ENCODE data around the gene WDR73.

The WDR73 gene

DNA sequence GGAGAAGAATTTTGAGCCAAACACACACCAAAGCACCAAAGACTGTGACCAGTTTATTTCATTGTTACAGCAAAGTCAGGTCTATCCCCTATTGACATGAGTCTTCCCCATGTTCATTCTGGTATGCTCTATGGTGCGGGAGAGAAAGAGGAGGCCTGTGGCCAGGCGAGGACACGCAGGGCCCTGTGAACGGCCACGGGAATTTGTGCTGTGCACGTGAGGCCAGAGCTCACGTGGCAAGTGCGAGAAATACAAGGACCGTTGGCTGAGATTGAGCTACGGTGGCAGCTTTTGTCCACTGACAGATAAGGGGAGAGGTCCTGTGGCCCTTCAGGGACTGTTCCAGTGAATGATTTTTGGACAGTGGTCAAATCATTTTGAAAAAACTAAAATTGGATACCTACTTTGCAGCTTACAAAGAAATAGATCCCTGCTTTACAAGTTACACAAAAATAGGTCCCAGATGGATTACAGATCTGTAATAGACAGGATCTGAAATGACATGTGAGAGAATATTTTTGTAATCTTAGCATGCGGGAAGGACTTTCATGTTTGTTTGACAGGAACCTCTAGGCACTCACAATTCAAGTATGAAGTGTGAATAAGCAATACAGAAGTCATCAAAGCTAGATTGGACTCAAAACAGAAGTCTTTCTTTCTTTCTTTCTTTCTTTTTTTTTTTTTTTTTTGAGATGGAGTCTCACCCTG is 44.1 kb downstream of the WDR73 start:
- no peak for DNase-seq (ENCODE audit: low read depth)

DNA sequence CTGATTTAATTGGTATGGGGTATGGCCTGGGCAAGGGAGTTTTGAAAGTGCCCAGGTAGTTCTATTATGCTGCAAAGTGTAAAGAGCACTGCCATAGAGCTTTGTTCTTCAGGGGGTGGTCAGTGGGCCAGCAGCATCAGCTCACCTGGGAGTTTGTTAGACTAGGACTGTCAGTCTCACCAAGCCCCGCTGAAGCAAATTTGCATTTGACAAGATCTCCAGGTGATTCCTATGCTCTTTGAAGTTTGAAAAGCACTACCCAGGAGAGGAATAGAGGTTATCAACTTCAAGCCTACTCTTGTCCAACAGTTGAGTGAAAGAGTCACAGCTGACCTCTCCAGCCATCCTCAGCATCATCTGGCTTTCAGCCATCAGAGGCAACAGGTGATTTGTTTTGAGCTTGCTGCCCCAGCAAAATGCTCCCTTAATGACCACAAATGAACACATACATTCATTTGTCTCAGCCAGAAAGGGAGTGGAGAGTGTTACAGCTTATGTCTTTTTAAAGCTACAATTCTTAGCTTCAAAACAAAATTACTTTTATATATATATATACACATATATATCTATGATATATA is 45.3 kb downstream of the WDR73 start:
- DNase-seq (ENCODE audit: low read depth), result no peak

DNA sequence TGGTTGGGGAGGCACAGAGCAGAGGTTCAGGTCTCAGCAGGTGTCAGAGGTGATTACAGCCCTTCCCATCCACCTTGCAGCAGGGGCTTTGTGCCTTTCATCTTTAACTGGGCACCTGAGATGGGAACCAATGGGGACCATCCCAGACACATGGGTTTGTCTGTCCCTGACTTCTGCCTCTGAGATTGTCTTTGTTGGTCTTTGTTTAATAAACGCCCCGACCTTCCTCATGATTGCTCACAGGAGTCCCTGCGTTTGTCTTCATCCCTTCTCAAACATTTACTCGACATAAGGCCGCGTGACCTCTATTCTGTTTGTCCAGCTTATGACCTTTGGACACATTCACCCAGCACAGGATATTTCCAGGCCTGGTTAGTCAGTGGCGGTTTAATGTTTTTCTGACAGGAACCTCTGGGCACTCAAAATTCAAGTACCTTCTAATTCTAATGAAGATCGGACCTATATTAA is 47.4 kb downstream of the WDR73 start:
- no peak for DNase-seq (ENCODE audit: low read depth)

GRCh38 chr15:84605554-84605882 is 48.6 kb downstream of the WDR73 start:
- DNase-seq (ENCODE audit: low read depth), result no peak

DNA sequence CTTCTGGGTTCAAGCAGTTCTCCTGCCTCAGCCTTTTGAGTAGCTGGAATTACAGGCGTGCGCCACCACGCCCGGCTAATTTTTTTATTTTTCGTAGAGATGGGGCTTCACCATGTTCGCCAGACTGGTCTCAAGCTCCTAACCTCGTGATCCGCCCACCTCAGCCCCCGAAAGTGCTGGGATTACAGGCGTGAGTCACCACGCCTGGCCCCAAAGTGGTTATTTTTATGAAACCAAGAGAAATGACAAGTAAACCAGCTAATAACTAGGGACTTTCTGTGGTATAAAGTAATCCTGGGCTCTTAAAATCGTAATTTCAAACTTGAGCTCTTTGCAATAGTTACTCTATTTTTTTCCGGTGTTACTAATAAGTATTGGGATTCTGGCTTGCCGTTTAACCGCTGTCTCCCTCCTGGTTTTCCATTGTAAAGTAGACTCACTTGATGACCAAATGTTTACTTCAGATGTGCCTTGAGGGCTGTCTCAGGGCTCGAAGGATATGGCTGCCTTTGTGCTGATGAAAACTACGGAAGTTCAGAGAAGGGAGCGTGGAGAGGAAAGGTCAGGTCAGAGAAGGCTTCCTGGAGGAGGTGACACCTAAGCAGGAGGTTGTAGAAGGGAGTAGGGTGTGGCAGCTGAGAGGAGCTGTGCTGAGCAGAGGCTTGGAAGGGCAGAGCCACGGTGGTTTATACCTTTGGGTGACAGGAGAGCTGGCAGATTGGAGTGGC is 49.1 kb downstream of the WDR73 start:
- peak; percentile 53 for DNase-seq (ENCODE audit: low read depth)

- no peak for DNase-seq (ENCODE audit: low read depth)
Measured at GRCh38 chr15:84603630-84604379, 50.3 kb downstream of the WDR73 start.

- DNase-seq (ENCODE audit: low read depth), result no peak
Measured at GRCh38 chr15:84601555-84601838, 52.6 kb downstream of the WDR73 start.

DNA sequence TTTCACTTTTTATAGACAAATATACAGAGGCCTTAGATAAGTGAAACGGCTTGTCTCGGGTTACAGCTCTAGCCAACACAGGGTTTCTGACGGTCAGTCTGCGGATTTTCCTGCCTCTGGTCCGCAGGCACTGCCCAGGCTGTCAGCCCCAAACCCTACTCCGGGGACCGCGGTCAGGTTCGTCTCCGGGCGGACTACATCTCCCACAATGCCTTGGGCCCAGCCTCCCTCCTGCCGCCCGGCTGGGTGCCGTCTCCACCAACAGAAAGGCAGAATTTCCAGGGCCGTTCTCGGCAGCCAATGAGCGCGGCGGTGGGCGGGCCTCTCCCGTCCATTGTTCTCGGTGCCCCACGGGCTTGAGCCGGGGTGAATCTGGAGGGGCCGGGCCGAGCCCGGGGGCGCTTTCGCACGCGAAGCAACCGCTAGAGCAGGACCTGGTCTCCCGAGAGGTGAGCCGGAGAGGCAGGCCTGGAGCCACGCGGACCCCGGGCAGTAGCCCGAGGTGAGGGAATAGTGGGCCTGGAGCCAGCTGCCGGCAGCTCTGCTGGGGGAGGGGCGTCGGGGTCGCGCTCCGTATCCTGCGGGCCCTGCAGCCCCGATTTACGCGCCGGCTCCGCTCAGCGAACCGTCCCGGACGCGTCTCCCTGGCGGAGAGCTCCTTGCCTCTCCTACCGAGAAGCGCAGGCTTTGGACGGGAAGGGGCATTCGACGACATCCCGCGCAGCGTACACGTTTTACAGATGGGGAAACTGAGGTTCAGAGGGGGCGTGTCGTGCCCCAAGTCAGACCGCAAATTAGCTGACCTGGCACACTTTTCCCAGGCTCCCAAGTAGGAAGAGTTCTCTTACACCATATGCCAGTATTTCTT is 53.2 kb downstream of the WDR73 start, which contains the start of gene ZSCAN2:
Gene ZSCAN2 (plus strand): TSS at position 323 of the 868 bp plus-strand sequence. CDS start 2,919 bp downstream, outside the sequence.
- DNase-seq (ENCODE audit: low read depth), result peak; percentile 93

GRCh38 chr15:84600331-84600686 is 53.8 kb downstream of the WDR73 start:
- DNase-seq (ENCODE audit: low read depth), result peak; percentile 51

- no peak for DNase-seq (ENCODE audit: low read depth)
Measured at GRCh38 chr15:84599906-84600305, 54.2 kb downstream of the WDR73 start.

DNA sequence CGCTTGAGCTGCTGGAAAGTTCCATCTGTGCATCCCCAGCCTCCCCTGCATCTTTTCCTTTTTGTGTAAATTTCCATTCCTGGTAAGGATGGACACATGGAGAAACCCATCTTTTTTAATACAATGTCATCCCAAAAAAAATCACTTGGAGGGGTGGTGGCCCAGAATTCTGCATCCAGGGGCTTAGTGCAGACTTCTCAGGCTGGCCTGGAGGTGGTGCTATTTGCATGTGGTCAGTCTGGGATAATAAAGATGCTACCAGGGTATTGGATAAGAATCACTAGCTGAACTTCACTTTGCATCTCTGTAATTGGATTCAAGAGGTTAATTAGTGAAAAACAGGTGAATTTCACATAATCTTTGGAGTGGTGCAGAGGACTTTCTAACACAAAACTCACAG is 55.1 kb downstream of the WDR73 start:
- DNase-seq (ENCODE audit: low read depth), result no peak

DNA sequence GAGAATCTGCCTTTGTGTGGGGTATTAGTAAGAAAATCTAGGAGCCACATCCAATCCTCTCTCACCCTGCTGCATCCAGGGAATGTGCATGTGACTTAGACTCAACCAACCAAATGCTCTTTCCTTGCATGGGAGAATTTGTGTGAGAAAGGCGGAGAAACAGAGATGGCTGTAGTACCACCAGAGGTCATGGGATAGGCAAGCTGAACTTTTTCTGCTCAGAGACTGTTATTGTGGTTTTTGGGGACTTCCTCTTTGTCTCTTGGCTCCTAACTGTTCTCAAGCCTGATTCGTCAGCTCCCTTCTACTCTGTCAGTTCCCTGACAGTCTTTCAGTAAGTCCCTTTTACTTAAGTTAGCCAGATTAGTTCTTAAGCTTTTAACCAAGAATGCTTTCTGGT is 55.8 kb downstream of the WDR73 start:
- DNase-seq (ENCODE audit: low read depth), result no peak

GRCh38 chr15:84597296-84597695 is 56.8 kb downstream of the WDR73 start:
- no peak for DNase-seq (ENCODE audit: low read depth)

- DNase-seq (ENCODE audit: low read depth), result no peak
Measured at GRCh38 chr15:84595660-84596059, 58.4 kb downstream of the WDR73 start.

GRCh38 chr15:84594617-84595290 is 59.3 kb downstream of the WDR73 start:
- no peak for DNase-seq (ENCODE audit: low read depth)

DNA sequence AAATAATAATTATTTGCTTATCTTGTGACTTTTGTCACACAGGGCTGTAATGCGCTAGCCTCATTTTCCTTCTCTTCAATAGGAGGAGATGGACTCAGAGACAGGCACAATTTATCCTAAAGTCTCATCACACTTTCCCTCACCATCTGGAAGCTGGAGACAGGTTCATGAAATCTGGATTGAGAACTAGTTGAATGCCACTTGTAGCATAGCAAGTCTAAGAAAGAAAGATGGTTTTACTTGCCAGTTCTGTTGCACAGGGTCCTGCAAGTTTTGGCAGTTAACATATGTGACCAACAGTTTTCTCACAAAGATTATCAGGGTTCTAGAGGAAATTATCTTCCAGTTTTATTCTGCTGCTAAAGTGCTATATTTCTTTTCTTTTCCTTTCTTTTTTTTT is 62.3 kb downstream of the WDR73 start:
- no peak for DNase-seq (ENCODE audit: low read depth)

DNA sequence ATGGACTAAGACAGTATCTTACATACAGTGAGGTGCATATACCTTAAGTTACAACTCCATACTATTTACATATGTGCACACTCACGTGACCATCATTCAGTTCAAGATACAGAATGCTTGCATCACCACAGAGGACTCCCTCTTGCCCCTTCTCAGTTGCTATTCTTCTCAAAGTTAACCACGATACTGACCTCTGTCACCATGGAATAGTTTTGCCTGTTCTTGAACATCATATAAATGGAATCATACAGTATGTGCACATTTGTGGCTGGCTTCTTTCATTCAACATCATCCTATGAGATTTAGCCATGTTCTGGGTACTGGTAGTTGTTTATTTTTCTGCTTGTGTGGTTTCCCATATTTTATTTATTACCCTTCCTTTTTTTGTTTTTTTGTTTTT is 63.7 kb downstream of the WDR73 start:
- no peak for DNase-seq (ENCODE audit: low read depth)
